Stimulated activated CD4-positive, alpha-beta T cell treated with anti-CD3 and anti-CD28 coated beads, Interleukin-1b, Interleukin-23, amount 100 ng/mL, for 48 hours (primary cell): Measurements from ENCODE around the gene ADCY2.
A peak's percentile ranks its signal among the peaks of the same experiment; 100 is the strongest.

Experiments used
- DNase-seq: peaks from one replicate; pipeline ENCODE4 v3.0.0-alpha.2; 2020

ADCY2 gene

GRCh38 chr5:7668627-7669026, 272.7 kb downstream of the ADCY2 start:
- no peak for DNase-seq

- no peak for DNase-seq
These were observed 275.5 kb downstream of the ADCY2 start for GRCh38 chr5:7671381-7671993.

- no peak for DNase-seq
These were observed 277.7 kb downstream of the ADCY2 start for GRCh38 chr5:7673658-7674057.

- no peak for DNase-seq
These were observed 280.5 kb downstream of the ADCY2 start for GRCh38 chr5:7676455-7676854.

- no peak for DNase-seq
These were observed 282.1 kb downstream of the ADCY2 start for GRCh38 chr5:7678030-7678429.

- no peak for DNase-seq
These were observed 283.7 kb downstream of the ADCY2 start for GRCh38 chr5:7679663-7680062.

GRCh38 chr5:7680260-7680659, 284.3 kb downstream of the ADCY2 start:
- no peak for DNase-seq

- DNase-seq = no peak
These were observed 286.4 kb downstream of the ADCY2 start for GRCh38 chr5:7682379-7682778.

GRCh38 chr5:7683753-7684152, 287.8 kb downstream of the ADCY2 start:
- no peak for DNase-seq

GRCh38 chr5:7684826-7685225, 288.9 kb downstream of the ADCY2 start:
- no peak for DNase-seq

- DNase-seq = no peak
These were observed 290.9 kb downstream of the ADCY2 start for GRCh38 chr5:7686794-7687193.

- no peak for DNase-seq
These were observed 294.6 kb downstream of the ADCY2 start for GRCh38 chr5:7690557-7690956.

- no peak for DNase-seq
These were observed 309.3 kb downstream of the ADCY2 start for GRCh38 chr5:7705261-7705660.

GRCh38 chr5:7705736-7706135, 309.8 kb downstream of the ADCY2 start:
- no peak for DNase-seq

GRCh38 chr5:7706256-7706655, 310.3 kb downstream of the ADCY2 start:
- DNase-seq = no peak

GRCh38 chr5:7714119-7714518, 318.2 kb downstream of the ADCY2 start:
- DNase-seq = no peak

GRCh38 chr5:7714697-7715096, 318.8 kb downstream of the ADCY2 start:
- DNase-seq = no peak

GRCh38 chr5:7717691-7718090, 321.8 kb downstream of the ADCY2 start:
- DNase-seq = no peak

- no peak for DNase-seq
These were observed 332.1 kb downstream of the ADCY2 start for GRCh38 chr5:7728076-7728475.

GRCh38 chr5:7741415-7742065, 345.6 kb downstream of the ADCY2 start:
- DNase-seq = no peak

GRCh38 chr5:7742241-7742656, 346.3 kb downstream of the ADCY2 start:
- no peak for DNase-seq

GRCh38 chr5:7745882-7746610, 350.1 kb downstream of the ADCY2 start:
- peak; percentile 33 for DNase-seq

GRCh38 chr5:7747728-7748127, 351.8 kb downstream of the ADCY2 start:
- DNase-seq = no peak

- DNase-seq = no peak
These were observed 353.7 kb downstream of the ADCY2 start for GRCh38 chr5:7749626-7750025.
